Testis (tissue), 3 donors: Measurements from ENCODE around the gene FAM78B. TPM values are rescaled to one million over a fixed set of nuclear protein-coding genes. Genes with fewer than 3 reads are reported as not detected.

ENCODE experiments used
- DNase-seq: peaks from one replicate; pipeline ENCODE4 v3.0.0-alpha.2; 2019
- H3K27ac ChIP-seq, 2 donors: fragments of 200-600 bp; sonication (generic); one replicate each; pipeline ENCODE4 v1.5.1; 2019
- H3K27me3 ChIP-seq: fragments of 200-600 bp; sonication (generic); one replicate; pipeline ENCODE4 v1.5.1; 2019
- H3K36me3 ChIP-seq: fragments of 200-600 bp; sonication (generic); one replicate; pipeline ENCODE4 v1.5.1; 2017; ENCODE audit warnings: low read depth; ENCODE audit errors: missing control alignments
- H3K4me1 ChIP-seq: fragments of 200-600 bp; sonication (generic); one replicate; pipeline ENCODE4 v1.5.1; 2019
- H3K4me3 ChIP-seq, 2 donors: fragments of 200-600 bp; sonication (generic); one replicate each; pipeline ENCODE4 v1.5.1; 2017 to 2019
- H3K9me3 ChIP-seq: fragments of 200-600 bp; sonication (generic); one replicate; pipeline ENCODE4 v1.5.1; 2017
- POLR2A ChIP-seq: fragments of 450-650 bp; IDR thresholded peaks from one replicate; pipeline ENCODE4 v1.6.1; 2017; ENCODE audit warnings: antibody characterized with exemption, mild to moderate bottlenecking, moderate library complexity
- WGBS, 2 donors: methylation state at CpG; one replicate each; pipeline ENCODE4 v1.1.5; 2018; 5-methylcytosine and 5-hydroxymethylcytosine counted together
- intact Hi-C: fragments of 100-400 bp; cut with DNase I; formaldehyde crosslinking; loops from one replicate; pipeline ENCODE4 v1.15.1; 2023; ENCODE audit warnings: low total_unique reads
- polyA plus RNA-seq: library from polyadenylated mRNA; stranded (reverse); fragments of 350-450 nt; fragmentation: Illumina TruSeq; extraction: RNeasy Lipid Tissue Mini Kit (QIAGEN cat#74804); gene quantifications from one replicate; pipeline ENCODE4 v1.2.3, GENCODE V29; 2014; ENCODE audit warnings: low read depth, low replicate concordance; ENCODE audit not compliant: insufficient read depth
- total RNA-seq, 2 donors: library from RNA; depleted of rRNA; stranded (reverse); fragments of >200 nt; gene quantifications; one replicate each; pipeline ENCODE4 v1.2.3, GENCODE V29; 2016
- TF ChIP-seq, protein P1 (sequence below), 3 experiments: fragments of 450-650 bp in 2 of 3; fragments of 200-600 bp in 1 of 3; sonication (generic) in 1 of 3; IDR thresholded peaks; one replicate each; pipeline ENCODE4 v1.5.1; 2016 to 2019; ENCODE audit warnings: antibody characterized with exemption in 3 of 3, mild to moderate bottlenecking in 2 of 3, moderate library complexity in 1 of 3

The FAM78B gene
- total and polyA plus RNA-seq, 3 donors from 2014 or later = 5.0 to 19.8 (median 13.9) TPM

DNA sequence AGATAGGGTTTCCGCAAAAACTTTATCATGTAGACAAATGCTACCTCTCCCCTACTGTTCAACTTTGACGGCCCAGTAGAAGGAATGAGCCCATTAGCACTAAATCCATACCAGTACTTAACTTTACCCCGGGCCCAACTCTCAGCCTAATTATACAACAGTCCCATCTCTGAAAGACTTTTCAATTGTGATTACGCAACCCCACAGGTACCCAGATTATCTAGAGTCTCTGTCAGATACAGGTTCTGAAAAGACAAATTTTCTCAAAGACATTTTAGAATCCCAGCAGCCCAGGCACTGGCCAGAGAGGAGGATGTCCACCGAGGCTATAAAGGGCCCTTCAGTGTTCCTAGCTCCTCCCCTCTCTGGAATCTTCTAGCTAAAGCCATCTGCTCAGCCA, 15.0 kb downstream of the FAM78B start:
- DNase-seq = no peak
- intact Hi-C loops = no loop called here
- Histone ChIP-seq H3K4me3 (no peak overlapping the region), H3K4me1 (no peaks in the 10 kb centered on the region), H3K27me3 (no peaks in the 10 kb centered on the region), H3K27ac (no peak overlapping the region), H3K36me3 (no peaks in the 10 kb centered on the region), H3K9me3 (no peaks in the 10 kb centered on the region)
- no peak for TF ChIP-seq POLR2A
- TF ChIP-seq, protein P1, sequence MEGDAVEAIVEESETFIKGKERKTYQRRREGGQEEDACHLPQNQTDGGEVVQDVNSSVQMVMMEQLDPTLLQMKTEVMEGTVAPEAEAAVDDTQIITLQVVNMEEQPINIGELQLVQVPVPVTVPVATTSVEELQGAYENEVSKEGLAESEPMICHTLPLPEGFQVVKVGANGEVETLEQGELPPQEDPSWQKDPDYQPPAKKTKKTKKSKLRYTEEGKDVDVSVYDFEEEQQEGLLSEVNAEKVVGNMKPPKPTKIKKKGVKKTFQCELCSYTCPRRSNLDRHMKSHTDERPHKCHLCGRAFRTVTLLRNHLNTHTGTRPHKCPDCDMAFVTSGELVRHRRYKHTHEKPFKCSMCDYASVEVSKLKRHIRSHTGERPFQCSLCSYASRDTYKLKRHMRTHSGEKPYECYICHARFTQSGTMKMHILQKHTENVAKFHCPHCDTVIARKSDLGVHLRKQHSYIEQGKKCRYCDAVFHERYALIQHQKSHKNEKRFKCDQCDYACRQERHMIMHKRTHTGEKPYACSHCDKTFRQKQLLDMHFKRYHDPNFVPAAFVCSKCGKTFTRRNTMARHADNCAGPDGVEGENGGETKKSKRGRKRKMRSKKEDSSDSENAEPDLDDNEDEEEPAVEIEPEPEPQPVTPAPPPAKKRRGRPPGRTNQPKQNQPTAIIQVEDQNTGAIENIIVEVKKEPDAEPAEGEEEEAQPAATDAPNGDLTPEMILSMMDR (IDR thresholded peaks at IDR 0.05) = no peak
- 83 to 89% methylated on average over 5 of the region's 5 CpGs for WGBS, 2 donors

DNA sequence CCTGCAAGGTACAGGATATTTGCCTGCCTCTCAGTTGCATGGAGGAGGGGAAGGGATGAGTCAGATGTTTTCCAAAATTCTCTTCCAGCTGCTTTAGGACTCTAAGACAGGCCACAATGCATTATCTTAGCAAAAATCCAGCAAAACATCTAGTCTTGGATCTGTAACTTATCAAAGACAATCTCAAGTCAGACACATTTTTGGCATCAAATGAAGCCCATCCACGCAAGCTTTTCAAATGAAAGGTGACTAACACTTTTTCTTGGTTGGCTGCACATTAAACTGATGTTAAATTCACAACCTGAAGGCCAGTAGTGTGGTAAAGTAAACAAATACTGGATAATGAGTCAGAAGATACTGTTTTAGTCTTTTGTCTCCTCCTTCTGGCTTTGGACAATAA, 21.3 kb downstream of the FAM78B start:
- H3K4me1 ChIP-seq = no peaks in the 10 kb centered on the region
- 71 to 90% methylated on average over 1 of the region's 1 CpG for WGBS, 2 donors
- no peak for DNase-seq
- intact Hi-C loops = no loop called here
- H3K4me3 ChIP-seq = no peak overlapping the region
- H3K27ac ChIP-seq = no peak overlapping the region
- TF ChIP-seq POLR2A = no peak
- TF ChIP-seq, protein P1 (IDR thresholded peaks at IDR 0.05) = no peak
- H3K27me3 ChIP-seq = no peaks in the 10 kb centered on the region
- H3K36me3 ChIP-seq = no peaks in the 10 kb centered on the region
- no peaks in the 10 kb centered on the region for H3K9me3 ChIP-seq

DNA sequence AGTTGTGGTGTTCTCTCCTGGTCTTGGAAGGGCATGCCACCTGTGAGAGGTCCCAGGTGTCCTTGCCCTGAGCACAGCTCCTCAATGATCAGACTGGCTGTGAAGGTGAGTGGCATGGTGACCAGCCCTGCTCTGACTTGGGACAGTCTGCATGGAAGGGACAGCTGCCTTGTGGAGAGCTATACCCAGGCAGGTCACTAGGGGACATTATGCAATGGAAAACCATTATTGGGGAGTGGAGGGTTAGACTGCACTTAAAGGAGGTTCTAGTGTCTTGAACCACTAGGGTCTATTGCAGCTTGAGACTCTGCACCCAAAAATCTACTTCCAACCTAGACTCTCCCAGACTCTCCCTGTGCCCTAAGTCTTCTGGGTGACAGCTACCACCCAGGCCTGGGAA, 24.8 kb downstream of the FAM78B start:
- H3K27me3 ChIP-seq = no peaks in the 10 kb centered on the region
- no peaks in the 10 kb centered on the region for H3K36me3 ChIP-seq
- no peak for DNase-seq
- TF ChIP-seq POLR2A = no peak
- TF ChIP-seq, protein P1 (IDR thresholded peaks at IDR 0.05) = no peak
- H3K4me3 ChIP-seq = no peak overlapping the region
- intact Hi-C loops = no loop called here
- H3K27ac ChIP-seq = no peak overlapping the region
- H3K4me1 ChIP-seq = no peaks in the 10 kb centered on the region
- H3K9me3 ChIP-seq = no peaks in the 10 kb centered on the region

DNA sequence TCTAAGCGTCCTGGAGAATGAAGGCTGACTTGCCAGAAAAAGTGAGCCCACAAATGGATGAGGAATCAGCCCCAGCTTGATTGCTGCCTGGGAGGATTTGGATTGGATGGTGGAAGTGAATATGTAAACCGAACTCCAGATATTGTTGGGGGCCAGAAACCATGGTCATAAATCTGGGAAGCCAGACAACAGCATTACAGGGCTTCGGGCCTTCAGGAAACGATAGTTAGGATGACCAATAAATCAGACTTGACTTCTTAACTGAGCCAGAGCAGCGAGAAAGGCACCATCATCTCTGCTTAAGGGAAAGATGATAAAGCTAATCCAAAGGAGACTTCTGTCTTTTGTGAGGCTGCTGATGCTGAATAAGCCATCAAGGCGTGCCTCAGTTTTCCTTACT, 26.6 kb downstream of the FAM78B start:
- Histone ChIP-seq H3K4me3 (no peak overlapping the region), H3K4me1 (no peaks in the 10 kb centered on the region), H3K27ac (no peak overlapping the region), H3K36me3 (no peaks in the 10 kb centered on the region), H3K9me3 (no peaks in the 10 kb centered on the region), H3K27me3 (no peaks in the 10 kb centered on the region)
- intact Hi-C loops = no loop called here
- TF ChIP-seq POLR2A = no peak
- TF ChIP-seq, protein P1 (IDR thresholded peaks at IDR 0.05) = no peak
- 60 to 62% methylated on average over 6 of the region's 6 CpGs for WGBS, 2 donors
- DNase-seq = no peak

DNA sequence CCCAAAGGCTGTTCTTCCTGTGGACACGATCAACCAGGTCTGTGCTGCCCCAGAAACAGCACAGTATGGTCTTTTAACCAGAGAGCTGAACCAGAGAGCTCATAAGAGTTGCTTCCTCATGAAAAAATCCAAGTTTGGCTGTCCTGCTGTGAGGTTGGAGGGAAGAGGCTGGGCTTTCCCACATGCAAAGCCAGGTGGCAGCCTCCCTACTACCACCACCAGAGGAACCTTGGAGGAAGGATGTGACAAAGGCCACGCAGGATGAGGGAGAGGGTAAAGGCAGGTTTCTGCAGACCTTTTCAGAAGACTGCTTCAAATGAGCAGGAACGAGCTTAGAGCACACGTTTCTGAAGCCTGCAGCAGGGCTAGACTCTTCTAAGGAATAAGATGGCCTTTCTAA, 27.1 kb downstream of the FAM78B start:
- intact Hi-C loops = no loop called here
- 60 to 62% methylated on average over 4 of the region's 4 CpGs for WGBS, 2 donors
- Histone ChIP-seq H3K9me3 (no peaks in the 10 kb centered on the region), H3K27ac (no peak overlapping the region), H3K36me3 (no peaks in the 10 kb centered on the region), H3K4me1 (no peaks in the 10 kb centered on the region), H3K4me3 (no peak overlapping the region), H3K27me3 (no peaks in the 10 kb centered on the region)
- no peak for TF ChIP-seq POLR2A
- TF ChIP-seq, protein P1 (IDR thresholded peaks at IDR 0.05) = no peak
- no peak for DNase-seq
